H1 (cell line): ENCODE results near the gene HECTD4. TPM values are rescaled to one million over a fixed set of nuclear protein-coding genes. Genes with fewer than 3 reads are reported as not detected.

Source experiments
- CTCF ChIA-PET: fragments of 300-600 bp; sonication (Branson Sonifier 250); formaldehyde crosslinking; loops from one replicate; lab custom pipeline; 2021; ENCODE audit not compliant: partially characterized antibody; lab: Charles Lee
- POLR2A ChIA-PET: fragments of 300-600 bp; sonication (Branson Sonifier 250); formaldehyde crosslinking; loops from one replicate; lab custom pipeline; 2021; ENCODE audit warnings: inconsistent platforms; ENCODE audit not compliant: partially characterized antibody; lab: Charles Lee
- DNase-seq, 2 experiments: peaks; one replicate each; pipeline versions ENCODE4 v3.0.0 to v3.0.0-alpha.2; 2010 to 2022; ENCODE audit warnings: low spot score in 2 of 2, low read depth in 1 of 2, mixed read lengths in 1 of 2
- FAIRE-seq: peaks from 2 replicates; lab custom pipeline; 2011; peaks lifted over from hg19 to GRCh38; lab: Jason Lieb, UNC
- H2AFZ ChIP-seq: 2 replicates; pipeline ENCODE4 v1.8.1; 2012; ENCODE audit warnings: low read length, inconsistent platforms
- H2AK5ac ChIP-seq: 2 replicates; pipeline ENCODE4 v1.6.1; 2013; ENCODE audit warnings: low read depth, low read length
- H2BK120ac ChIP-seq: replicated peaks from 2 replicates; pipeline ENCODE3; 2013; ENCODE audit warnings: low read depth, low read length, inconsistent platforms
- H2BK12ac ChIP-seq: 2 replicates; pipeline ENCODE4 v1.6.1; 2013; ENCODE audit warnings: low read depth, low read length
- H2BK15ac ChIP-seq: 2 replicates; pipeline ENCODE4 v1.6.1; 2013; ENCODE audit warnings: low read length
- H2BK20ac ChIP-seq: 2 replicates; pipeline ENCODE4 v1.6.1; 2013; ENCODE audit warnings: low read length
- H2BK5ac ChIP-seq: 2 replicates; pipeline ENCODE4 v1.6.1; 2013; ENCODE audit warnings: low read depth, low read length
- H3K14ac ChIP-seq: 2 replicates; pipeline ENCODE4 v1.6.1; 2013; ENCODE audit warnings: inconsistent platforms; ENCODE audit not compliant: insufficient read length
- H3K18ac ChIP-seq: 2 replicates; pipeline ENCODE4 v1.6.1; 2013; ENCODE audit warnings: low read length; ENCODE audit errors: extremely low read depth
- H3K23ac ChIP-seq: 2 replicates; pipeline ENCODE4 v1.6.1; 2013; ENCODE audit warnings: inconsistent platforms; ENCODE audit not compliant: insufficient read length
- H3K23me2 ChIP-seq: 2 replicates; pipeline ENCODE4 v1.6.1; 2013; ENCODE audit warnings: low read depth, low read length
- H3K27ac ChIP-seq: 2 replicates; pipeline ENCODE4 v1.6.1; 2011; ENCODE audit warnings: low read depth, low read length, inconsistent platforms
- H3K27me3 ChIP-seq, 4 experiments: replicated peaks in 1 of 4; 1 replicate in 1 of 4; 2 replicates in 3 of 4; pipeline versions ENCODE4 v1.6.1 to v1.8.1; 2011 to 2013; ENCODE audit warnings: low read length in 3 of 4, mild to moderate bottlenecking in 3 of 4, inconsistent platforms in 2 of 4, mixed read lengths in 2 of 4, moderate library complexity in 1 of 4; ENCODE audit not compliant: control insufficient read depth in 3 of 4, insufficient read depth in 3 of 4; ENCODE audit errors: extremely low read depth in 1 of 4
- H3K36me3 ChIP-seq, 4 experiments: 2 replicates each; pipeline versions ENCODE4 v1.6.1 to v1.8.1; 2011 to 2013; ENCODE audit warnings: mild to moderate bottlenecking in 4 of 4, low read length in 3 of 4, moderate library complexity in 2 of 4, control low read depth in 1 of 4, inconsistent platforms in 1 of 4; ENCODE audit not compliant: insufficient read depth in 4 of 4, control insufficient read depth in 2 of 4
- H3K4ac ChIP-seq: replicated peaks from 2 replicates; pipeline ENCODE3; 2013; ENCODE audit warnings: low read length, low read depth, mixed read lengths, inconsistent platforms; ENCODE audit not compliant: insufficient read length
- H3K4me1 ChIP-seq, 4 experiments: replicated peaks in 1 of 4; 1 replicate in 1 of 4; 2 replicates in 3 of 4; pipeline versions ENCODE4 v1.6.1 to v1.8.1; 2011 to 2013; ENCODE audit warnings: low read length in 3 of 4, inconsistent platforms in 2 of 4, mixed read lengths in 1 of 4; ENCODE audit not compliant: insufficient read depth in 4 of 4, control insufficient read depth in 3 of 4
- H3K4me2 ChIP-seq, 2 experiments: 2 replicates each; pipeline versions ENCODE4 v1.6.1 to v1.8.1; 2011 to 2013; ENCODE audit warnings: low read depth in 2 of 2, low read length in 2 of 2, control low read depth in 1 of 2, inconsistent platforms in 1 of 2, mild to moderate bottlenecking in 1 of 2; ENCODE audit not compliant: insufficient read depth in 1 of 2
- H3K4me3 ChIP-seq, 4 experiments: fragments of 200-600, 300-600 bp in 1 of 4; sonication (generic), shearing (Covaris generic), sonication (Bioruptor Twin) in 1 of 4; 2 replicates each; pipeline versions ENCODE4 v1.5.1 to v1.8.1; 2011 to 2016; ENCODE audit warnings: low read length in 4 of 4, low read depth in 3 of 4, control low read depth in 2 of 4, inconsistent platforms in 2 of 4, mild to moderate bottlenecking in 2 of 4, mixed read lengths in 1 of 4, moderate library complexity in 1 of 4; ENCODE audit not compliant: insufficient read depth in 2 of 4; ENCODE audit errors: extremely low read depth in 1 of 4
- H3K56ac ChIP-seq: replicated peaks from 2 replicates; pipeline ENCODE3; 2013; ENCODE audit warnings: low read depth, mild to moderate bottlenecking, mixed read lengths, low read length, inconsistent platforms; ENCODE audit not compliant: insufficient read length
- H3K79me1 ChIP-seq: 2 replicates; pipeline ENCODE4 v1.6.1; 2013; ENCODE audit warnings: low read depth, low read length, control low read depth
- H3K79me2 ChIP-seq, 2 experiments: 2 replicates each; pipeline versions ENCODE4 v1.6.1 to v1.8.1; 2012 to 2013; ENCODE audit warnings: low read length in 2 of 2, mild to moderate bottlenecking in 2 of 2, inconsistent platforms in 1 of 2; ENCODE audit not compliant: insufficient read depth in 2 of 2, control insufficient read depth in 1 of 2
- H3K9ac ChIP-seq, 4 experiments: replicated peaks in 1 of 4; 1 replicate in 1 of 4; 2 replicates in 3 of 4; pipeline versions ENCODE4 v1.6.1 to v1.8.1; 2011 to 2013; ENCODE audit warnings: low read depth in 3 of 4, low read length in 3 of 4, control low read depth in 2 of 4, mild to moderate bottlenecking in 2 of 4, moderate library complexity in 2 of 4, inconsistent platforms in 1 of 4; ENCODE audit errors: extremely low read depth in 1 of 4
- H3K9me3 ChIP-seq, 2 experiments: 2 replicates each; pipeline versions ENCODE4 v1.6.1 to v1.8.1; 2012 to 2013; ENCODE audit warnings: mild to moderate bottlenecking in 2 of 2, moderate library complexity in 2 of 2, control low read depth in 1 of 2, inconsistent platforms in 1 of 2, low read depth in 1 of 2, low read length in 1 of 2, mixed read lengths in 1 of 2; ENCODE audit not compliant: insufficient read depth in 2 of 2
- H4K20me1 ChIP-seq, 2 experiments: replicated peaks in 1 of 2; 2 replicates each; pipeline versions ENCODE3 to v1.8.1; 2011 to 2013; ENCODE audit warnings: inconsistent platforms in 2 of 2, low read length in 2 of 2, mild to moderate bottlenecking in 1 of 2; ENCODE audit not compliant: insufficient read depth in 2 of 2, control insufficient read depth in 1 of 2
- H4K5ac ChIP-seq: 2 replicates; pipeline ENCODE4 v1.6.1; 2013; ENCODE audit warnings: low read length, low read depth, mixed read lengths, inconsistent platforms; ENCODE audit not compliant: insufficient read length
- H4K8ac ChIP-seq: 2 replicates; pipeline ENCODE4 v1.8.0; 2013; ENCODE audit warnings: mild to moderate bottlenecking, moderate library complexity, low read length, inconsistent platforms; ENCODE audit not compliant: insufficient read depth; ENCODE audit errors: extremely low read depth
- H4K91ac ChIP-seq: replicated peaks from 2 replicates; pipeline ENCODE3; 2013; ENCODE audit warnings: low read length, mixed read lengths, inconsistent platforms; ENCODE audit not compliant: insufficient read length
- CTCF ChIP-seq, 3 experiments: IDR thresholded peaks; 1 replicate in 2 of 3; 2 replicates in 1 of 3; pipeline versions ENCODE4 v1.5.1 to v1.6.1; 2011; ENCODE audit warnings: low read length in 3 of 3, mild to moderate bottlenecking in 3 of 3, inconsistent platforms in 2 of 3, low read depth in 1 of 3, moderate library complexity in 1 of 3; ENCODE audit not compliant: insufficient read depth in 1 of 3; ENCODE audit errors: control extremely low read depth in 1 of 3
- POLR2AphosphoS5 ChIP-seq: IDR thresholded peaks from 2 replicates; pipeline ENCODE4 v1.6.1; 2011; ENCODE audit warnings: low read depth, low read length
- RAD21 ChIP-seq, 2 experiments: IDR thresholded peaks in 1 of 2; conservative IDR thresholded peaks in 1 of 2; 2 replicates each; pipeline ENCODE4 v1.6.1; 2011; ENCODE audit warnings: low read depth in 2 of 2, low read length in 2 of 2, improper control_type of control experiment in 1 of 2, inconsistent platforms in 1 of 2, mild to moderate bottlenecking in 1 of 2, moderate library complexity in 1 of 2
- WGBS, 2 experiments: shearing (Covaris generic) in 1 of 2; methylation state at CpG; one replicate each; pipeline versions ENCODE4 v1.1.6 to v1.1.7; 2013 to 2015; ENCODE audit warnings: low lambda C conversion rate in 2 of 2, mixed read lengths in 2 of 2, inconsistent platforms in 1 of 2, low coverage in 1 of 2, missing lambda C conversion rate in 1 of 2; ENCODE audit not compliant: insufficient replicate concordance in 2 of 2, insufficient coverage in 1 of 2, insufficient read length in 1 of 2; ENCODE audit errors: extremely low coverage in 1 of 2, missing lambda C conversion rate in 1 of 2; 5-methylcytosine and 5-hydroxymethylcytosine counted together
- polyA plus RNA-seq, 7 experiments: library from polyadenylated mRNA; depleted of rRNA in 3 of 7; stranded (reverse) in 5 of 7; unstranded in 2 of 7; fragments of >200 nt in 5 of 7; fragments of 200-250 nt in 2 of 7; gene quantifications; 1 replicate in 5 of 7; 2 replicates in 1 of 7; 4 replicates in 1 of 7; pipeline versions ENCODE4 v1.2.1 to v1.2.3, GENCODE V29; 2011 to 2013; ENCODE audit warnings: missing spikeins in 2 of 7, mixed read lengths in 2 of 7
- total RNA-seq: library from RNA; stranded (reverse); fragmentation: NEBNext Ultra II Directional; extraction: Animal tissue kit (Norgen Biotek cat#: 25700); gene quantifications from 2 replicates; pipeline ENCODE4 v1.2.1, GENCODE V29; 2021

Gene HECTD4
- total and polyA plus RNA-seq, 2 of the 8 experiments (the other 6 are each of a cell fraction or from before 2014, with no cell fraction given): 6.5 to 33.7 TPM

GRCh38 chr12:112427760-112428159 is 45.5 kb upstream of the HECTD4 start:
- H3K9ac ChIP-seq: no peak overlapping the region
- H4K20me1 ChIP-seq: peaks cover 0 to 9% of the 10 kb centered on the region in 2 experiments
- FAIRE-seq: no peak
- H2BK20ac ChIP-seq: no peak overlapping the region
- ChIA-PET POLR2A (no interaction called here), CTCF (interaction anchor here (1.1 kb wide), 1 partner anchor 22 kb away, joined by 3 read pairs; no protein-coding TSS in a partner anchor)
- no peak overlapping the region for H3K14ac ChIP-seq
- no peak overlapping the region for H2BK12ac ChIP-seq
- H3K23ac ChIP-seq: no peak overlapping the region
- H3K27me3 ChIP-seq: no peaks in the 10 kb centered on the region
- no peak overlapping the region for H3K56ac ChIP-seq
- H4K8ac ChIP-seq: no peak overlapping the region
- WGBS, 2 experiments: 100% methylated on average over 2 of the region's 2 CpGs; no CpG with 5 or more reads in 1 of the 2 experiments
- H3K4me2 ChIP-seq: no peak overlapping the region
- H2BK5ac ChIP-seq: no peak overlapping the region
- H2AFZ ChIP-seq: no peak overlapping the region
- H3K79me2 ChIP-seq: peaks cover 3 to 86% of the 10 kb centered on the region in 2 experiments
- no peak for DNase-seq
- H3K36me3 ChIP-seq: no peaks in the 10 kb centered on the region; a peak in 1 of 8 replicates
- H2BK15ac ChIP-seq: no peak overlapping the region
- no peak overlapping the region for H3K4ac ChIP-seq
- no peaks in the 10 kb centered on the region for H3K4me1 ChIP-seq
- H3K9me3 ChIP-seq: no peaks in the 10 kb centered on the region
- H3K27ac ChIP-seq: no peak overlapping the region
- no peak overlapping the region for H4K91ac ChIP-seq
- no peak overlapping the region for H2AK5ac ChIP-seq
- peaks cover 3% of the 10 kb centered on the region for H3K79me1 ChIP-seq
- TF ChIP-seq RAD21 (IDR thresholded peaks at IDR 0.05 in 1 of 2, conservative IDR thresholded peaks at IDR 0.05 in 1 of 2; ENCODE audit: low read depth in 2 of 2, low read length in 2 of 2): no peak
- no peak for TF ChIP-seq POLR2AphosphoS5
- no peak for TF ChIP-seq CTCF (IDR thresholded peaks at IDR 0.05; ENCODE audit: control extremely low read depth in 1 of 3, insufficient read depth in 1 of 3, low read depth in 1 of 3, low read length in 3 of 3)
- no peak overlapping the region for H2BK120ac ChIP-seq
- no peak overlapping the region for H3K18ac ChIP-seq
- H3K23me2 ChIP-seq: no peaks in the 10 kb centered on the region
- H4K5ac ChIP-seq: no peak overlapping the region
- H3K4me3 ChIP-seq: no peak overlapping the region
